ENCODE results near the gene ETV4. TPM values are rescaled to one million over a fixed set of nuclear protein-coding genes. Genes with fewer than 3 reads are reported as not detected.

The ETV4 gene
- total RNA-seq, 1 experiment from 2014 or later, result 195 TPM

DNA sequence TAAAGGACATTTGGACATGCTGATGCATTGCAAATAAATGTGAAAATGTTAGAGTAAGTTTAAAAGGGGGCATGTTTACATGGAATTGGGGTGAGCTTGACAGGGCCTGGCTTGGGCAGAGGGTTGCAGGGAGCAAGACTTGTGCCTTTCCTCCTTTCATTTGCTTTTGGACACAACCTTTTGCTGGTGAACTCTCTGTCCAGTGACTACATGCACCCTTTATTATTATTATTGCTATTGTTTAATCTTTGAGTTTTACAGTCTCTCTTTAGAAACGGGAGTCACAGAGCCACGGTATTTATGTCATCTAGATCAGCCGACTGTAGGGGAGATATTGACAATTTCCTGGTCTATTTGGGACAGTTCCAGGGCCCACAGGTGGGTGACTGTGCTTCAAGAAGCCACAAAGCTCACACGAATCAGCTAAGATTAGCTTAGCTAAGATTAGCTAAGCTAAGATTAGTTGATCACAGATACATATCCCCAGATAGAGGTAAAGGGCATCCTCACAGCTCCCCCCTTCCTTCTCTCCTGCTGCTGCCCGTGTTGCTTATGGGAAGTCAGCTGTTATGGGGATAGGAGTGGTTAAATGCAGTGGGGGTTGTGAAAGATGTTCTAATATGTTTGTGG is 28.9 kb upstream of the ETV4 start:
- no peak overlapping the region for H3K27ac Mint-ChIP-seq
- peaks cover 36% of the 10 kb centered on the region for H3K4me1 Mint-ChIP-seq
- H3K36me3 Mint-ChIP-seq, result no peaks in the 10 kb centered on the region
- CTCF ChIA-PET, result interaction anchor here (1.0 to 7.9 kb wide), 8 partner anchors 13 to 184 kb away, joined by 3 to 97 read pairs (median 8); partner anchors contain the start of gene SOST
- no peaks in the 10 kb centered on the region for H3K9me3 Mint-ChIP-seq
- no peaks in the 10 kb centered on the region for H3K27me3 Mint-ChIP-seq (ENCODE audit: low read depth)
- TF ChIP-seq MXD4 (CRISPR knock-in tag; IDR thresholded peaks at IDR 0.05; ENCODE audit: borderline replicate concordance), result no peak
- TF ChIP-seq USF2 (CRISPR knock-in tag; IDR thresholded peaks at IDR 0.05), result no peak
- TF ChIP-seq, protein P1, sequence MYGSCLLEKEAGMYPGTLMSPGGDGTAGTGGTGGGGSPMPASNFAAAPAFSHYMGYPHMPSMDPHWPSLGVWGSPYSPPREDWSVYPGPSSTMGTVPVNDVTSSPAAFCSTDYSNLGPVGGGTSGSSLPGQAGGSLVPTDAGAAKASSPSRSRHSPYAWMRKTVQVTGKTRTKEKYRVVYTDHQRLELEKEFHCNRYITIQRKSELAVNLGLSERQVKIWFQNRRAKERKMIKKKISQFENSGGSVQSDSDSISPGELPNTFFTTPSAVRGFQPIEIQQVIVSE (CRISPR knock-in tag; IDR thresholded peaks at IDR 0.05; ENCODE audit: borderline replicate concordance), result no peak
- no peak for TF ChIP-seq HMGA2 (CRISPR knock-in tag; IDR thresholded peaks at IDR 0.05)
- no peak for TF ChIP-seq ZNF219 (CRISPR knock-in tag; IDR thresholded peaks at IDR 0.05; ENCODE audit: borderline replicate concordance)
- TF ChIP-seq CREM (CRISPR knock-in tag; IDR thresholded peaks at IDR 0.05), result no peak
- TF ChIP-seq ZNF425 (CRISPR knock-in tag; conservative IDR thresholded peaks at IDR 0.05), result no peak
- no peak for TF ChIP-seq FOXJ3 (CRISPR knock-in tag; IDR thresholded peaks at IDR 0.05; ENCODE audit: borderline replicate concordance)
- TF ChIP-seq, protein P2, sequence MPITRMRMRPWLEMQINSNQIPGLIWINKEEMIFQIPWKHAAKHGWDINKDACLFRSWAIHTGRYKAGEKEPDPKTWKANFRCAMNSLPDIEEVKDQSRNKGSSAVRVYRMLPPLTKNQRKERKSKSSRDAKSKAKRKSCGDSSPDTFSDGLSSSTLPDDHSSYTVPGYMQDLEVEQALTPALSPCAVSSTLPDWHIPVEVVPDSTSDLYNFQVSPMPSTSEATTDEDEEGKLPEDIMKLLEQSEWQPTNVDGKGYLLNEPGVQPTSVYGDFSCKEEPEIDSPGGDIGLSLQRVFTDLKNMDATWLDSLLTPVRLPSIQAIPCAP (CRISPR knock-in tag; IDR thresholded peaks at IDR 0.05), result no peak
- no peak for TF ChIP-seq SOX15 (CRISPR knock-in tag; IDR thresholded peaks at IDR 0.05)
- TF ChIP-seq MYBL2 (CRISPR knock-in tag; IDR thresholded peaks at IDR 0.05), result no peak
- TF ChIP-seq RORB (CRISPR knock-in tag; IDR thresholded peaks at IDR 0.05), result no peak
- no peak for TF ChIP-seq PRDM15 (CRISPR knock-in tag; IDR thresholded peaks at IDR 0.05)
- TF ChIP-seq GRHL2 (CRISPR knock-in tag; IDR thresholded peaks at IDR 0.05; ENCODE audit: insufficient replicate concordance, severe bottlenecking), result no peak
- TF ChIP-seq CBFB (CRISPR knock-in tag; IDR thresholded peaks at IDR 0.05; ENCODE audit: low read depth), result no peak
- no peak for TF ChIP-seq MAX (CRISPR knock-in tag; IDR thresholded peaks at IDR 0.05)
- no peak for TF ChIP-seq ZNF416 (CRISPR knock-in tag; IDR thresholded peaks at IDR 0.05)
- TF ChIP-seq TEAD4 (CRISPR knock-in tag; IDR thresholded peaks at IDR 0.05), result no peak
- POLR2A ChIA-PET, result interaction anchor here (0.6 to 1.2 kb wide), 3 partner anchors 44 to 102 kb away, joined by 3 to 4 read pairs (median 3); no protein-coding TSS in a partner anchor
- ATAC-seq (no peak), DNase-seq (ENCODE audit: low spot score) (no peak)
- H3K4me3 Mint-ChIP-seq, result no peak overlapping the region
